ENCODE data around the gene NPLOC4.

The NPLOC4 gene

GRCh38 chr17:81583589-81584342, 53.1 kb downstream of the NPLOC4 start:
- no peak for DNase-seq

- DNase-seq: no peak
These were observed 54.2 kb downstream of the NPLOC4 start for GRCh38 chr17:81582749-81583148.

- DNase-seq: no peak
These were observed 54.6 kb downstream of the NPLOC4 start for GRCh38 chr17:81582341-81582740.

GRCh38 chr17:81581758-81582157, 55.2 kb downstream of the NPLOC4 start:
- DNase-seq: no peak

GRCh38 chr17:81580481-81580880, 56.4 kb downstream of the NPLOC4 start:
- DNase-seq: no peak

- DNase-seq: no peak
These were observed 57.0 kb downstream of the NPLOC4 start for GRCh38 chr17:81579821-81580321.

- no peak for DNase-seq
These were observed 57.6 kb downstream of the NPLOC4 start for GRCh38 chr17:81579298-81579697.

GRCh38 chr17:81578561-81579225, 58.2 kb downstream of the NPLOC4 start:
- DNase-seq: no peak

- no peak for DNase-seq
These were observed 58.9 kb downstream of the NPLOC4 start for GRCh38 chr17:81578038-81578441.

GRCh38 chr17:81577278-81578000, 59.5 kb downstream of the NPLOC4 start:
- DNase-seq: no peak

GRCh38 chr17:81576621-81577277, 60.2 kb downstream of the NPLOC4 start:
- DNase-seq: no peak

- no peak for DNase-seq
These were observed 61.1 kb downstream of the NPLOC4 start for GRCh38 chr17:81575836-81576235.

- DNase-seq: no peak
These were observed 62.3 kb downstream of the NPLOC4 start for GRCh38 chr17:81574643-81574956.

GRCh38 chr17:81573794-81574642, 62.9 kb downstream of the NPLOC4 start:
- no peak for DNase-seq

GRCh38 chr17:81572563-81573168, 64.2 kb downstream of the NPLOC4 start:
- DNase-seq: no peak

- DNase-seq: no peak
These were observed 65.9 kb downstream of the NPLOC4 start for GRCh38 chr17:81570964-81571363.

- DNase-seq: no peak
These were observed 66.9 kb downstream of the NPLOC4 start for GRCh38 chr17:81569986-81570514.

- no peak for DNase-seq
These were observed 68.5 kb downstream of the NPLOC4 start for GRCh38 chr17:81568416-81568815.

GRCh38 chr17:81567191-81567590, 69.7 kb downstream of the NPLOC4 start:
- no peak for DNase-seq

GRCh38 chr17:81566461-81567126, 70.3 kb downstream of the NPLOC4 start:
- DNase-seq: no peak

GRCh38 chr17:81565231-81565630, 71.7 kb downstream of the NPLOC4 start:
- no peak for DNase-seq
